NK-92 treated with Interleukin-12 subunit alpha and Interleukin-12 subunit beta, amount 100 ng/mL, for 24 hours (cell line): ENCODE data around the gene HMCN1.

Source experiments
- DNase-seq: peaks from one replicate; lab custom pipeline; 2025; lab: John Stamatoyannopoulos, UW

Gene HMCN1

DNA sequence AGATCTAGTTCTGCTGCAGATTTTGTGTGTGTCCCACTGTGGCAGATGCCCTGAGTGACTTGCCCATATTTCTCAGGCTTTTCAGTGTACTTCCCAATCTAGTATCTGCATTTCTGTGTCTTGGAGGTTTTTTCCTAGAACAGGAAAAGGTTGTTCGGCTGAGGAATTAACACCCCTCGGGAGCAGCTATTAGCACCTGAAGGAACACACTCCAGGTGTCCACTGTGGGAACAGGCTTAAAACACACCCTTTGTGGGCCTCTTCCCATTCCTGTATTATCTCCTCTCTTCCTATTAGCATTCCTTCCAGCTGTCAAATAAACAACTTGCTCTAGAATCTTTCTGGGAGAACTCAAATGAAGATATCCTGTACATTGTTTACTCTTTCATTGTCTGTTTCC lies 178.3 kb downstream of the HMCN1 start:
- no peak for DNase-seq

DNA sequence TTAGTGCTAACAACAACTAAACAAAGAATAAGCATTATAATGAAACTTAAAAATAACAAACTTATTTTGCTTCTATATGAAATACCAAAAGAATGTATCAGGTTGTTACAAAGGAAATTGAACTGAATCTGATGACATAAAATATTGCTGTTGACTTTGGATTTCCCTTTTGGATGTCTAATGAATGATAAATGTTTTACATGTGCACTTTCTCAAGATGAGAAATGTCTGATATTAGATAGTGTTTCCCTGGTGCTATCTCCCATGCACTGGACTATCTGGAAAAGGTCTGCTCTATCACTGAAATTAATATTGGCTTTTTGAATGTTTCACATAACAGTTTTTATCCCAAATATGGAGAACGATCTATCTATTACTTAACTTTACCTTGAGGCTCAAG lies 179.9 kb downstream of the HMCN1 start:
- no peak for DNase-seq

DNA sequence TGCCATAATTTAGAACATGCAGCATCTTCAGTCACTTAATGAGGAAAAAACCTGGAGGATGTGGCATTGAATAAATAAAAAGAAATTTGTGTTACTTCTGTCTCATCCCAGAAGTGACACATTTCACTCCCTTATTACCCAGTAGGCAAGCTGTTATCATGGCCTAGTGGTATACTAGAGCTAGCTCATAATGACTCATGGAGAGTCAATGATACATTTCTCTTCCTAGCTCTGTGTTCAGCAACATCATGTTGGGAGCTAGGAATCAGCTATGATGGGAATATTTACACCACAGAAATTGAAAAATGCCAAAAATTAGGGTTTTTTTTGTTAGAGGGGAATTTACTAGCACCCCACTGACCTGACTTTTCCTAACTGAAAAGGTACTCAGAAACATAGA lies 182.7 kb downstream of the HMCN1 start:
- DNase-seq: no peak

DNA sequence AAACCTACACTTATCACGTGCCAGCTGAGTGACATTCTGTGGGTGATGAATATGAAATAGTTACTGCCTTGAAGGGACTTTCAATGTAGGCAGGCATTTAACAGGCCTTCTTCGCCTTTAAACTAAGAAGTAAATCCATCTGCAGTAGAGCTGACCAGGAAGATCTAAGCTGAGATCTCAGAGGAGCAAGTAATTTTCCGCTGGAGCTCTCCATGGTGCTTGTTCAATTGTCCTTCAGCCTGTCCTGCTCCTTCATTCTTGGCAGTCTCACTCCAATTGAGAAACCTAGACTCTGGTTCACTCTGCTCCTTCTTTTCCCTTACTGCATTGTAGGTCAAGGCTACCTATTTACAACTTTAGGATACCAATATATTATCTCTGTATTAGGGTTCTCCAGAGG lies 183.5 kb downstream of the HMCN1 start:
- DNase-seq: no peak

DNA sequence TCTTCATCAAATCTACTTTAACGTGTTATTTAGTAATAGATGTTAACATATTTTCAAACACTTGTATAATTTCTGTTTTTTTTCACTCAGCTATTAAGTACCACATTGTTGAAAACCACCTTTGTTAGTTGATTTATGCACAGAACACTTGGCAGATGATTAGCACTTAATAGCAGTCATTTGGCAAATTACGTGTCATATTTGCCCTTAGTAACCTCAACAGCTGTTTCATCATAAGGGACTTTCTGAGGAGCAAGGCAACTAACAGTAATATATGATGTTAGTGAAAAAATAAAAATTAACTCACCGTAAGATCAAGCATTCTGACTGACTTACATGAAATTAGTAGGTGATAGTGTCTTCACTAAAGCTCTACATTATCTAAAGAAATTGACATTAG lies 186.4 kb downstream of the HMCN1 start:
- no peak for DNase-seq

DNA sequence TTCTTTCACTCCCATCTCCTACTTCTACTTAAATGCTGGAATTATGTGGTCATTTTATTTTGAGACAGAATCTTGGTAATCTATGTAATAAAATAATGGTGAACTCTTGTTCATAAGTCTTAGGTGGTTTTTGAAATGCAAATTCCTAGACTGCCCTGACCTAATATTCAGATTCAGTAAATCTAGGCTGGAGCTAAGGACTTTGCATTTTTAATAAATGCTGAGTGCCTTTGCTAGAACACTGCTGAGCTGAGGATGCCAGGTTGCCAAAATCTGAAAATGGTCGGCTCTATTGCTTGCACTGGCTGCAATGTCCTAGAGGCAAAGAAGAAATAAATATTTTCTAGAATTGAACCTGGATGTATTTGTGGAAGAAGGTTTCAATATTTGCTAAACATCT lies 187.4 kb downstream of the HMCN1 start:
- DNase-seq: no peak

DNA sequence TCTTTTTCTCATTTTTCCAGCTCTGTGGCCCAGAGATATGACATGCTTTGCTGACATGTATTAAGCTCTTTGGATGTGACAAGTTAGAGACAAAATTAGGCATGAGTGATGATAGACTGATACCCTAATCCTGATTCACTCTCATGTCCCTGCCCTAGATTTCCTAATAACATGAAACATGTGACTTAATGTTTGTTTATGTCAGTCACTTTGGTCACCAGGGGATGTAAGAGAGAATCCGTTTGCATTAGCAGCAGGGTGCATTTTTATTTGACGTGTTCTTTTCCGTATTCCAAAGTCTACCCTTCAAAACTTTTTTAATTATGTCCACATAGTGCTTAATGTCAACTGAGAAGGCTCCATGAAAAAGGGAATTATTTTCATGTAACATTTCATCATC lies 192.4 kb downstream of the HMCN1 start:
- no peak for DNase-seq

DNA sequence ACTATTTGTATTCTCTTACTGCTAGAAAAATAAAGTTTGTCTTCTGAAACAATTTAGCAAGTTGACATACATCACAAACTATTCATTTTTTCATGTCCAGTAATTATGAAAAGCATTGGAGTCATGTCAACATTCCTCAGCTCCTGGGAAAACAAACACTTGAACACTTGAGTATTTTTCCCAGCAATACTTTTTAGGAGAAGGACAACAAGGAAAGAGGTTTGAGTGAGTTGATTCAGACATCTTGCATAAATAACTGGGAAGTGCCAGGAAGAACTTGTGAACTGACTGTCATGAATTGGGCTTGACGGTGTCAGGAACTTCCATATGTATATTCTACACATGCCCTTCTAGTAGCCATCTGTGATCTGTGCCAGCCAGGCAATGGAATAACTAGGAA lies 195.6 kb downstream of the HMCN1 start:
- no peak for DNase-seq

DNA sequence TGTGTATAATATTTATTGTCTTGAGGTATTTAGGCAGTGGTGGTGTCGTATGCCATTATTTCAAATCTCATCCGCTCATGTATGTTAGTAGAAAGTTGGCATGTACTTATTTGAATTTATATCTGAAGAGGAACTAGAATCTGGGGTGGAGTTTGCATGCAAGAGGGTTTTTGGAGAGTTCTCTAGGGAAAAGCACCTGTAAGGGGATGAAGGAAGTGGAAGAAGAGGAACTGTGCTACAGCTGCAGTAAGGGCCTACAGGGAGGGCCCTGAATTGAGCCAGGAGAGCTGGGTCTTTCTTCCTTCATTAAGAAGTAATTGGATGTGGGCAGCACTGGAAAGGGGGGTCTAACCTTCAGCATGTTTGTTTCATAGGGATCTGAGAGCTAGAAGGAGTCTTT lies 197.2 kb downstream of the HMCN1 start:
- no peak for DNase-seq

DNA sequence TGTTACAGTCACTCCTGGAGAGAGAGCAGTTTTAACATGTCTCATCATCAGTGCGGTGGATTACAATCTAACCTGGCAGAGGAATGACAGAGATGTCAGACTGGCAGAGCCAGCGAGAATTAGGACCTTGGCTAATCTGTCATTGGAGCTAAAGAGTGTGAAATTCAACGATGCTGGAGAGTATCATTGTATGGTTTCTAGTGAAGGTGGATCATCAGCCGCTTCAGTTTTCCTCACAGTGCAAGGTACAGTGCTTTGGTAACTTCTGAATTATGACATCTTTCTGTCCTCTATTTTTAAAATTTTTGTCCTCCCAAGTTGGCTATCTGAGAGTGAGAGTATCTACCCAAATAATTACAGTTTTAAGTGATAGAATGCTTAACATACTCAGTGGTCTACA lies 199.4 kb downstream of the HMCN1 start:
- no peak for DNase-seq

DNA sequence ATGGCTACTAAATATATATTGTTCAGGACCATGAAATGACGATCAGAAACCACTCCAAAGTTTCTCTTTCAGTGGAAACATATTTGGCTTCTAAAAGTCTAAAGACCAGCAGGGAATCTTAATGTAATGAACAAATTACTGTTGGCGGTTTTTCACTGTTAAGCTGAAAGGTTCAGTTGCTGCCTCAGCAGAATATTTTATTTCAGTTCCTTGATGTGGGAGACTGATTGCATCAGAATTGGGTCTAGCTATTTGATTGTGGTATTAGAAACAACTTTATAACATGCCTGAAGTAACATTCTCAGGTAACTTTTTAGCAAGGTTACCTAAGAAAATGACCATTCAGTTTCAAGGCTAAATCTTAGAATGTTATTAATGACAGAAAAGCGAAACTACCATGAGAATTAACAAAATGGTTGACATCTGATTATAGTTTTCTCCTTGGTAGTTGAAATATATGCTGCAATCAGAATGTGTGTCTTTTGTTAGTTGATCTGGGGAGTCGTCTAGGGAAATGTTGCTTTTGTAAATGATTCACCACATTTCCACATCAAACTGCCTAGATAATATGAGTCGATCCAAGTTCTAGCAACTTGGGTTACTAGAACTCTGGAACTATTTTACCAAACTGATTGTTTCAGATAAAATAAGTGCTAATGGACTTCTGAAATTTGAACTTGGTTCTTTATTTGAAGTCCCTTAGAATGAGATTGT lies 200.4 kb downstream of the HMCN1 start:
- DNase-seq: no peak

DNA sequence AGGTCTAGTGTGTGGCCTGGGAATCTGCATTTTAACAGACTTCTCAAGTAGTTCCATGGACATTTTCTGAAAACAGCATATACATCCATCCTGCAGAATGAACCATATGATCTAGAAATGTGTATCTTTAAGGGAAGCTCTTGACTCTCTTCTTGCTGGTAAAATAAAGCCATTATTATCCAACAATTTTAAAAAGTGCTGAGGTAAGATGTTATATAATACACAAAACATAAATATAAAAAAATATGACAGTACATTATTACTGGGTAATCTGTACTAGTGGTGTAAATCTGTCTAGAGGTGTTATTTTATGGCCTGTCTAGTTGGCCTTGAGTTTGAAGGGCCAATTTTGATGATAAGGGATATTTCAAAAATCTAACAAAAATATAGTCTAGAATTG lies 201.2 kb downstream of the HMCN1 start:
- DNase-seq: no peak

DNA sequence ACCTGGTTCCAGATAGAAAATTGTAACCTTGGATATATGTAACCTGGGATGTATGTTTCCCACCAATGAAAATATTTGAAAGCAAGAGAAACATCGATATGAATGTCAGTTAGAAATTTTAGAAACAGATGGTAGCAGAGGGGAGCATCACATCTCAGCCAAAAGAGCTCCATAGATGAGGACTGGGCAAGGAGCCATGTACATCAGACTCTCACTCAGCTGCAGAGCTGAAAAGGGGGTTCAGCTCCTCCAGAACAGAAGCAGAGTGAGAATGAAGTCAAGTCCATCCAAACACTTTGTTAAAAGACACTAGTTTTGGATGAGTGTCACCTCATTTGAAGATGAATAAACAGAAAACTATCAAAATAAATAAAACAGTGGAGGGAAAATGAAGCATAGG lies 202.4 kb downstream of the HMCN1 start:
- DNase-seq: no peak

DNA sequence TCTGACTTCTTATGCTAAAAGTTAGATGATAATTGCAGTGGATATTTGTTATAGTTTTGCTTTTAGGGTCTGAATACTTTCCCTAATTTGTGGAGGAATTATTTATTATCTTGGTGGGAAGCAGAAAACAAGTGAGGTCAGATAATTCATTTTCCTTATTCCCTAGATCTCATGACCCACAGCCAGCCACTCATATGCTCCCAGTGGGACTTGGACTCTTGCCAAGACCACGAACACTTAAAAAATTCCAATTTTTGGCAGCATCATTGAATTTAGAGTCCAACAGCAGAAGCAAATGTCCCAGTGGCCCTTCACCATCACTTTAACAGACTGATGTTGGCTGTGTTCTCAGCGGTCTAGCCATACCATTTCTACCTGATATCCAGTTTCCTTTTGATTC lies 204.2 kb downstream of the HMCN1 start:
- no peak for DNase-seq

DNA sequence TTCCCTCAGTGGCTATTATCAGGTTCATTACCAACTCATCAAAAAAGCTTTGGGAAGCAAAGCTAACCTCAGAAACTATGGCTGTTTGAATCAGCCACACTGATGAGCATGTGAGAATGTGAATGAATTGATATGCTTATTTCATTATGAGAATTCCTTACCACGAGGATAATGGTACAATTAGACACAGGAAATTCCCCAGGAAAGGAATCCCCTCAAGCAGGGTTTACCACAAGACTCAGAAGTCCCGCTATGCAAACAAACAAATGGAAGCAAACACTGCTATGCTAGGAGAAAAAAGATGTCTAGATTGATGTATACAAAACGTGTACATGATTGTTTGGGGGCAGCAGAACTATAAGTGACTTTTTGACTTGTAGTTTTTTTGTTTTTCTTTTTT lies 205.0 kb downstream of the HMCN1 start:
- DNase-seq: no peak

DNA sequence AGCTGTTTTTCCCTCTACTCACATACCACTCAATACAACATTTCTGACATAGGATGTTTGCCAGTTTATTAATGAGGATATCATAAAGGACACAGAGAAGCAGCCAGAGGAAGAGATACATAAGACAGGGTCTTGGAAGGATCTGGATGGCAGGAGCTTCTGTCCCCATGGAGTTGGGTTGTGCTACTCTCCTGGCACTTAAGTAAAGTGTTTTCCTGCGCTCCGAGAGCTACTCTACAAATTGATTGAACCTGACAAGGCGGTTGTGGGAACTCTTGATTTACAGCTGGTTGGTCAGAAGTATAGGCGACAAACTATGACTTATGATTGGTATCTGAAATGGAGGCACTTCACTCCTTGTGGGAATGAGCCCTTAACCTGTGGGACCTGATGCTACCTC lies 208.8 kb downstream of the HMCN1 start:
- no peak for DNase-seq

DNA sequence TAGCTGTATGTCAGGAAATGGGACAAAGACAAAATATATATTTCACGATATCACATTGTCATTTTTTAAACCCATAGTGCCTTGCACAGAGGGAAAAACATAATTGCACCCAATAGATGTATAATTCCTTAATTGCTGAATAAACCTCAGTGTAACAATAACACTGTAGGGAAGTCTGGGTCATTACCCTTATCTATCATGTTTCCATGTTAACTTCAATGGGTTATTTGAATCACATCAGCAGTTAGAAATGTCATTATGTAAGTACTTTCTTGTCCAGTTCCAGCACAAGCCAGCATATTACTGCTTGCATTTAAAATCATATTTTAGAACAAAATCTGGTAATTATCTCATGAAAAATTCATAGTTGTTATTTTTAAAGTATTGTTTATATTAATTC lies 222.7 kb downstream of the HMCN1 start:
- DNase-seq: no peak

DNA sequence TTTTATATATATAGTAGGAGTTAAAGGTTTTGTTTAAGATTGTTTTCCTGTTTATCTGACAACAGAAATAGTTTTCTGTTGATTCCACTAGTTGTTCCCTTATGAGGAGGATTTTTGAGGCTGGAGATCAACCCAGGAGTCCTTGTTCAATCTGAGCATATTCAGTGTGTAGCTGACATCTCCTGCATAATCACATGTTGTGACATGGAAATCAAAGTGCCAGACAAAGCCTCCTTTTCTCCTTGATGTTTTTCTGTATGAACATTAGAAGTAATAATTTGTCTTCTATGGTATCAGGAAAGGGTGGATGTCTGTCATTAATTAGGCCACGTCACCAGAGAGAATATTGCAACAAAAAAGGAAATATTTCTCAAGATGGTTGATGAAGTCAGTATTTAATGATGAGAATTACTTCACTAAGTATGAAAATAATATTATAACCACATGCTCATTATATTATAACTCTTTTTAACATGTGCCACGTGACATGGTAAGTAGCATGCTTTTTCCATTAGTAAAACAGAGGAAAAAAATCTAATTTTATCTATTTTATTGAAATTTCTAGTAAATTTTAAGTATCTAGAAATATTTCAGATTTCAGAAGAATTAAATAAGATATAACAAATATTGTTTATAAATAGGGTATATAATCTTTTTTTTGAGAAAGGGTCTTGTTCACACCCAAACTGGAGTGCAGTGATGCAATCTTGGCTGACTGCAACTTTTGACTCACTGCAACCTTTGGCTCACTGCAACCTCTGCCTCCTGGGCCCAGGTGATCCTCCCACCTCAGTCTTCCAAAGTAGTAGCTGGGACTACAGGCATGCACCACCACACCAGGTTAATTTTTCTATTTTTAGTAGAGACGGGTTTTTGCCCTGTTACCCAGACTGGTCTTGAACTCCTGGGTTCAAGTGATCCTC lies 223.5 kb downstream of the HMCN1 start:
- no peak for DNase-seq

DNA sequence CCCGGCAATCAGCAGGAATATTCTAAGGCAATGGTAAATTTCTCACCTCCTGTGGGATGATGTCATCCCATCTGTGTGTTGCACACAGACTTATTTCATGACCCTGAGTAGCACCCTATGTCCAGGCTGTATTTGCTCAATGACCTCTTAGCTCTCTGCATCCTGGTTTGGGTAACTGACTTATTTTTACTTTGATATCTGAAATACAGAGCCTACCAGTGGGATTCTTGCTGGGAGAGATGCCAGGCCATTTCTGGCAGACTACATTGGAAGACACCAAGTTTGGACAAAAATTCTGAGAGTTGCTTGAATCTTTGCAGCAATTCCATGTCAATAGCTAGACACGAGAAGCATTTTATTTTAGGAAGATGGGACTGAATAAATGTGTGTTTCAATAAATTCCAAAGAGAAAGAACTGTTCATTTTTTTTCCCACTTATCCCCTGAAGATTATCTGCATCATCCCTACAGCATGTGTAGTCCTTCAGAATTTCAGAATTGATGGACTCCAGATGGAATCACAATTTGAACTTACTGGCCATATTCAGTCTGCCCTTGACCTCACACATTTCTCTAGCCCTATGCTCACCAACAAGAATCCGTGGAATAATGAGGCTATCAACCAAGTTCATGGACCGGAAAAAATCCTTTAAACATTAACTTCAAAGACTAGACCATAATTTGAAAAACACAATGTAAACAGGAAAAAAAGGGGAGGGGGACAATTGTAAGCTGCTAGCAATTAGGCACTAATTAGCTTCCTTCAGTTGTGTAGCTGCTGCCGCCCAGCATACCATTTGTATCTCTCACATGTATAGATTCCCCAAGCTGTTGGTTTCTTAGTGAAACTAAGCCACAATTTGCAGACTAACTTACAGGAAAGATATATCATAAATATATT lies 226.5 kb downstream of the HMCN1 start:
- DNase-seq: no peak

DNA sequence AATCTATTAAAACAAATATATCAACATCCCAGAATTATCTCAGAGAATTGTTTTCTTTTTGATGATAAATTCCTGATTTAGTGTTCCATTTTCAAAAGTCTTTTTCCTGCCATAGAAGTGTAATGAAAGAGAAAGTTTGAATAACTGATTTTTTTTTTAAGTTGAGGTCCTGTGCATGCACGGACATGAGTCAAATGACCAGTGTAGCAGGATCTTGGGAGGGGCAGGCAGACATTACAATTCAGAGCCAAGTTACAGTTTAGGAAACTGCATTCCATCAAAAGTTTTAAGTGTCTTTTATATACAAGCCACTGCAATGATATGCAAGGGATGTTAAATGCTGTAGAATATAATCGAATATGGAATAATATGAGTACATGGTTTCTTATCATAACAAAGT lies 227.5 kb downstream of the HMCN1 start:
- no peak for DNase-seq

DNA sequence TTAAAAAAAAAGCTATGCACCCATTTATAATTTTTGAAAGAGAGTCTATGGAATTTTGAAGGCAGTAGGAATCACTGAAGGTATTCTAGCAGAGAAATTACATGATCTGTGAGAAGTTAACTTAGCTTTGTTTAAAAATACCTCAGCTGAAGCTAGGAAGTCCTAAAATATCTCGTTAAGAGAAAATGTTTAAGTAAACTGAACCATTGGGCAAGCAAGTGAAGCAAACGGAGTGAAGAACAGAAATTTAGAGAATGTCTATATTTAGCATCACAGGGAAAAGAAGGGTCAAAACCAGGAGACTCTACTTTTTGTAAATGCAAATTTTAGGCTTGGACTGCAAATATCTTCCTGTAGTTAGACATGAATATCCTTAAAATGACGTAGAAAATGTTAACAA lies 230.8 kb downstream of the HMCN1 start:
- no peak for DNase-seq

DNA sequence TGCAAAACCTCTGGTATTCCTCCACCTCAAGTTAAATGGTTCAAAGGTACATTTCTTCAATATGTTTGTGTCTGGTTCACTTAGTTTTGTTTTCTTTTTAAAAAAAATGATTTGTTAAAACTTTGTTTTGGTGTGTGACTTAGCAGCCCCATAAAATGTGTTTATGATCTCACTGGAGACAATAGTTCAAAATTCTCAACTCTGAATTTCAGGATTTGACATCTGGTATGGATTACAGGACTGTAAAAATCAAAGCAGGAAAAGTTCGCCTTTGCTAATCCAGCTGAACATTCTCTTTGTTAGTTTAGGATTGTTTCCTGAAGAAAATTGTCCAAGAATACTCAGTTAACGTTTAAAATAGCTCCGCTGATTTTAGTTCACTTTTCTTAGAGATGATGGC lies 231.7 kb downstream of the HMCN1 start:
- no peak for DNase-seq

DNA sequence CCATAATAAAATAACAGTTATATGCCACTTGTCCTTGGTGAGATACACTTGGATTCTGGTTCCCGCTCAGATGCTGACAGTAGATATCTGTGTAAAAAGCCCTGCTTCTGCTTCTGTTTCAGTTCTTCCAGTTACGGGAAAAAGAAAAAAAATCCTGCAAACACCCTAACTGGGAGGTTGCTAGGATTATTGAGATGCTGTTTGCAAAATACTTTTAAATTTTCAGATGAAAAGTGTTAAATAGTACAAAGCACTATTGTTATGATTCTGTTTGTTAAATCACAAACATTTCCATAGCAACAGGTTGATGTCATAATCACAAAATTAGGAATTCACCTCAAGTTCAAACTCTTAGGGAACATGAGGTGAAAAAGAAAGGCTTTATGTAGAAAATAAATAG lies 232.3 kb downstream of the HMCN1 start:
- no peak for DNase-seq
